Right lobe of liver (tissue), 6 donors: Measurements from ENCODE around the gene SLC1A2. TPM values are rescaled to one million over a fixed set of nuclear protein-coding genes. Genes with fewer than 3 reads are reported as not detected.

Source experiments
- ATAC-seq, 4 donors: fragments of 200-7000 bp; cut with Tn5 transposase; one replicate each; pipeline ENCODE4 v1.9.1; 2020; ENCODE audit warnings: mild to moderate bottlenecking in 4 of 4, moderate library complexity in 4 of 4
- DNase-seq, 3 donors: peaks; one replicate each; pipeline ENCODE4 v3.0.0-alpha.2; 2020
- H3K27ac ChIP-seq, 3 donors: fragments of 200-600 bp; one replicate each; pipeline ENCODE4 v1.8.0; 2022
- H3K27me3 ChIP-seq, 2 donors: fragments of 200-600 bp; one replicate each; pipeline ENCODE4 v1.8.0; 2022
- H3K36me3 ChIP-seq, 4 donors: fragments of 200-600 bp; sonication (generic) in 1 of 4; one replicate each; pipeline versions ENCODE4 v1.5.1 to v1.8.0; 2017 to 2022; ENCODE audit warnings: control low read depth in 1 of 4
- H3K4me1 ChIP-seq, 4 donors: fragments of 200-600 bp; sonication (generic) in 1 of 4; one replicate each; pipeline versions ENCODE4 v1.5.1 to v1.8.0; 2017 to 2022; ENCODE audit warnings: control low read depth in 1 of 4
- H3K4me3 ChIP-seq, 3 donors: fragments of 200-600 bp; one replicate each; pipeline ENCODE4 v1.8.0; 2022
- H3K9me3 ChIP-seq, 4 donors: fragments of 200-600 bp; sonication (generic) in 1 of 4; one replicate each; pipeline versions ENCODE4 v1.5.1 to v1.8.0; 2017 to 2022; ENCODE audit warnings: control low read depth in 1 of 4
- POLR2A ChIP-seq: fragments of 450-650 bp; IDR thresholded peaks from one replicate; pipeline ENCODE4 v1.6.1; 2017; ENCODE audit warnings: antibody characterized with exemption, mild to moderate bottlenecking
- WGBS: methylation state at CpG from one replicate; pipeline ENCODE4 v1.1.6; 2018; ENCODE audit warnings: low coverage, low lambda C conversion rate; ENCODE audit not compliant: insufficient coverage; ENCODE audit errors: missing lambda C conversion rate; 5-methylcytosine and 5-hydroxymethylcytosine counted together
- intact Hi-C, 2 donors: fragments of 100-400 bp; cut with DNase I; formaldehyde crosslinking; loops; one replicate each; pipeline versions ENCODE4 v1.11.2 to v1.14.1; 2022
- total RNA-seq, 6 experiments: library from RNA; depleted of rRNA in 2 of 6; stranded (reverse); fragments of >200 nt in 2 of 6; fragmentation: NEBNext Ultra II Directional in 3 of 6; extraction: Animal tissue kit (Norgen Biotek cat#: 25700) in 3 of 6; gene quantifications; one replicate each; pipeline versions ENCODE4 v1.1.0 to v1.2.4, GENCODE V29; 2016 to 2023
- TF ChIP-seq, protein P1 (sequence below), 4 donors: fragments of 200-600 bp in 3 of 4; fragments of 450-650 bp in 1 of 4; IDR thresholded peaks; one replicate each; pipeline versions ENCODE4 v1.5.1 to v1.8.0; 2016 to 2022; ENCODE audit warnings: antibody characterized with exemption in 4 of 4, mild to moderate bottlenecking in 2 of 4
- donor health status: DM: no; HTN: yes; CAD: no.
- donor health status: DM: no; HTN: no; CAD: no.
- donor health status: DM: no; HTN: no; CAD: no.
- donor health status: DM: no; HTN: yes; CAD: no.
- donor health status: DM: no; HTN: yes; CAD: no.

Gene SLC1A2
- total RNA-seq, 6 experiments from 2014 or later, result 7.6 to 87.4 (median 13.3) TPM

DNA sequence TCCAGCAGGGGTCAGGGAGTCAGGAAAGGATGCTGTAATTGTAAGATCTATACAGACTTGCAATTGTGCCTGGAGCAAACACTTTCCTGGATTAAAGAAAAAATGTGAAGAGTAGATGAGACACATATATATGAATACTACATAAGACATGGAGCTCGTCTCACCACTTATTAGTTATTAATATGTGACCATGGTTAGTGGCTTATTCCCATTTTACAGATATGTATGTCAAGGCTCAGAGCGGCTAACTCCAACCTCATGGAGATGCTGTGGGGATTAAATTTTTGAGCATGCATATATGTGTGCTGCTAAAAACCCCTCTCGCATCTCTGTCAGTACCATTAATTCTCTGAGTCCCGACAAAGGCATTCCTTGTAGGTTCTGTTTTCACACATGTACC is 125.7 kb downstream of the SLC1A2 start:
- Histone ChIP-seq H3K4me1 (no peaks in the 10 kb centered on the region), H3K27me3 (no peaks in the 10 kb centered on the region), H3K9me3 (no peaks in the 10 kb centered on the region), H3K4me3 (no peak overlapping the region), H3K36me3 (peaks cover 0 to 11% (median 0%) of the 10 kb centered on the region in 4 donors), H3K27ac (no peak overlapping the region)
- TF ChIP-seq POLR2A, result no peak
- TF ChIP-seq, protein P1, sequence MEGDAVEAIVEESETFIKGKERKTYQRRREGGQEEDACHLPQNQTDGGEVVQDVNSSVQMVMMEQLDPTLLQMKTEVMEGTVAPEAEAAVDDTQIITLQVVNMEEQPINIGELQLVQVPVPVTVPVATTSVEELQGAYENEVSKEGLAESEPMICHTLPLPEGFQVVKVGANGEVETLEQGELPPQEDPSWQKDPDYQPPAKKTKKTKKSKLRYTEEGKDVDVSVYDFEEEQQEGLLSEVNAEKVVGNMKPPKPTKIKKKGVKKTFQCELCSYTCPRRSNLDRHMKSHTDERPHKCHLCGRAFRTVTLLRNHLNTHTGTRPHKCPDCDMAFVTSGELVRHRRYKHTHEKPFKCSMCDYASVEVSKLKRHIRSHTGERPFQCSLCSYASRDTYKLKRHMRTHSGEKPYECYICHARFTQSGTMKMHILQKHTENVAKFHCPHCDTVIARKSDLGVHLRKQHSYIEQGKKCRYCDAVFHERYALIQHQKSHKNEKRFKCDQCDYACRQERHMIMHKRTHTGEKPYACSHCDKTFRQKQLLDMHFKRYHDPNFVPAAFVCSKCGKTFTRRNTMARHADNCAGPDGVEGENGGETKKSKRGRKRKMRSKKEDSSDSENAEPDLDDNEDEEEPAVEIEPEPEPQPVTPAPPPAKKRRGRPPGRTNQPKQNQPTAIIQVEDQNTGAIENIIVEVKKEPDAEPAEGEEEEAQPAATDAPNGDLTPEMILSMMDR (IDR thresholded peaks at IDR 0.05), result no peak
- intact Hi-C loops, result no loop called here
- DNase-seq (no peak), ATAC-seq (no peak)
- WGBS, result 100% methylated on average over 3 of the region's 4 CpGs

DNA sequence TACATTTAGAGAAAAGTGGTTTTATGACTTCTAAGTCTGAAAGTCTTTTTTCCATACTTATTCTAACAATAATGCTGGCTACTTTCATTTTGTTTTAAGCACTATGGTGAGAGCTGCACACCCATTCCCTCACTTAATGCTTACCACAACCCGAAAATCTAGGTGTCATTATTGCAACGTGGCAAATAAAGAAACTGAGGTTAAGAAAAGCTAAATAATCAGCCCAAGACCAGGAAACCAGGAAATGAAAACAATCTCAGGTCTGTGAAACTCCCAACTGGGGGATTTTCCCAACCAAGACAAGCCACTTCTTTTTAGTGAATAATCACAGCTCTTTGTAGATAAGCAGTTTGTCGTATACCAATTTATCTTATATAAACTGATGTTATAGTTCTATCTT is 126.3 kb downstream of the SLC1A2 start:
- TF ChIP-seq, protein P1 (IDR thresholded peaks at IDR 0.05), result no peak
- TF ChIP-seq POLR2A, result no peak
- H3K9me3 ChIP-seq, result no peaks in the 10 kb centered on the region
- no peak overlapping the region for H3K27ac ChIP-seq
- 52% methylated on average over 3 of the region's 3 CpGs for WGBS
- DNase-seq (no peak), ATAC-seq (no peak)
- intact Hi-C loops, result no loop called here
- H3K36me3 ChIP-seq, result peaks cover 0 to 11% (median 0%) of the 10 kb centered on the region in 4 donors
- H3K27me3 ChIP-seq, result no peaks in the 10 kb centered on the region
- H3K4me3 ChIP-seq, result no peak overlapping the region
- H3K4me1 ChIP-seq, result no peaks in the 10 kb centered on the region

DNA sequence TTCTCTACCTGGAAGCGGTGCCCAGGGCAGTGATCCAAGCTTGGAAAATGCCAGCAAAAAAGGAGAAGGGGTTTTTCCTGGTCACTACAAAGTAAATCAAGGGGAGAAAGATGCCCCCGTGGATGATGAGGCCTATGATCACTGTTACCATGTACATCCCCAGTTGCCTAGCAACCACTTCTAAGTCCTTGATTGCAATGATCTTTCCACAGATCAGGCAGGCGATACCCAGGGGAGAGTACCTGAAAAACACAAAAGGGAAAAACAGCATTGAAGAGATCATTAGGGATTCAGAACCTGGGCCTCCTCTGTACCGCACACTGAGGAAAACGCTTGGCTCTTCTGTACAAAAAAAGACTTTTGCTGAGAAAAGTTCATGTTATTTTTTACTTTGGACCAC is 127.1 kb downstream of the SLC1A2 start:
- Histone ChIP-seq H3K27me3 (no peaks in the 10 kb centered on the region), H3K4me3 (no peak overlapping the region), H3K27ac (no peak overlapping the region), H3K36me3 (peaks cover 0 to 11% (median 0%) of the 10 kb centered on the region in 4 donors), H3K4me1 (no peaks in the 10 kb centered on the region), H3K9me3 (no peaks in the 10 kb centered on the region)
- ATAC-seq (peak in 1 of 4 donors; percentile 17), DNase-seq (no peak)
- intact Hi-C loops, result no loop called here
- no peak for TF ChIP-seq POLR2A
- TF ChIP-seq, protein P1 (IDR thresholded peaks at IDR 0.05), result no peak
- WGBS, result 85% methylated on average over 5 of the region's 5 CpGs

DNA sequence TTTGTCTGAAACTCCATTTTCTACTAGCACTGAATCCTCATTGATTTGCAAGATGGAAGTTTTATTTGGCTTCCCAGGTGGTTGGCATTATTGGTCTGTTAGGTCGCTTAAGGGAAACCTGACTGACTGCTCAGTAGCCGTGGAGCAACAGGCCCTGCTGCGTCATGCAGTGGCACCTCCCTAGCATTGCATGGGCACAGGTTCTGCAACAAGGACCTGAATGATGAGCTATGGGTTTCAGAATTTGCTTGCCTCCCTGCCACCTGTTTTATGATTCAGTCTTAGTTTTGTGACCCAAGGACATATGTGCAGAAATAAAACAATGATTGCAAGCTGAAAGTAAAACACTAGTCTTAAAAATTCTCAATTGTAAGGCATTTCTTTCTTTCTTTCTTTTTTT is 128.5 kb downstream of the SLC1A2 start:
- intact Hi-C loops, result no loop called here
- peaks cover 0 to 21% (median 0%) of the 10 kb centered on the region in 4 donors for H3K36me3 ChIP-seq
- no peaks in the 10 kb centered on the region for H3K4me1 ChIP-seq
- H3K9me3 ChIP-seq, result no peaks in the 10 kb centered on the region
- no peak for ATAC-seq
- H3K4me3 ChIP-seq, result no peak overlapping the region
- no peak for DNase-seq
- TF ChIP-seq POLR2A, result no peak
- TF ChIP-seq, protein P1 (IDR thresholded peaks at IDR 0.05), result no peak
- no peaks in the 10 kb centered on the region for H3K27me3 ChIP-seq
- no peak overlapping the region for H3K27ac ChIP-seq
- 80% methylated on average over 3 of the region's 3 CpGs for WGBS

DNA sequence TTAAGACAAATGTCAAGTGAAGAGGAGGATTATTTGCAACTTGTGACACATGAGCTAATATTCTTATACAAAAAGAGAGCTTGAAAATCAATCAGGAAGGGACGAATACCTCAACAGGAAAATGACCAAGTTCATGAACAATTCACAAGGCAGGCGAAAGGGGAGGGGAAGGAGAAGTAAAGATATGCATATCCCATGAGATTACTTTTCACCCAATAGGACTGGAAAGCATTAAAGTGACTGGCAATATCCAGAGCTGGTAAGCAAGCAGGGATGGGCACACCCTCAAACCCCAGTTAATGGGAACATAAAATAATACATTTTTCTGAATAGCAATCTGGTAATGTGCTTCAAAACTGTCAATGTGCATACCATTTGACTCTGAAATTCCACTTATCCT is 129.5 kb downstream of the SLC1A2 start:
- H3K4me3 ChIP-seq, result no peak overlapping the region
- intact Hi-C loops, result no loop called here
- H3K9me3 ChIP-seq, result no peaks in the 10 kb centered on the region
- H3K4me1 ChIP-seq, result no peaks in the 10 kb centered on the region
- no peaks in the 10 kb centered on the region for H3K27me3 ChIP-seq
- no peak overlapping the region for H3K27ac ChIP-seq
- TF ChIP-seq, protein P1 (IDR thresholded peaks at IDR 0.05), result no peak
- no peak for TF ChIP-seq POLR2A
- WGBS, result 39% methylated on average over 2 of the region's 2 CpGs
- peaks cover 0 to 30% (median 0%) of the 10 kb centered on the region in 4 donors for H3K36me3 ChIP-seq
- no peak for ATAC-seq
- no peak for DNase-seq
